Erythroblast (primary cell): ENCODE results near the gene POLD3.

Source experiments
- GATA1 ChIP-seq: IDR thresholded peaks from 2 replicates; pipeline ENCODE4 v1.6.1; 2011; ENCODE audit warnings: low read depth, mild to moderate bottlenecking, control low read depth, low read length, moderate library complexity
- POLR2A ChIP-seq: IDR thresholded peaks from 2 replicates; pipeline ENCODE4 v1.6.1; 2011; ENCODE audit warnings: mild to moderate bottlenecking, low read length

GRCh38 chr11:74638869-74639268 lies 46.5 kb downstream of the POLD3 start:
- no peak for TF ChIP-seq POLR2A
- no peak for TF ChIP-seq GATA1
